Neuronal stem cell (in vitro differentiated cells): ENCODE results near the gene NKX3-2.

Experiments
- DNase-seq: peaks from one replicate; pipeline ENCODE4 v3.0.0-alpha.2; 2013; ENCODE audit warnings: low spot score
- H2AFZ ChIP-seq: one replicate; pipeline ENCODE4 v1.6.1; 2013; ENCODE audit warnings: mild to moderate bottlenecking, low read length, inconsistent platforms
- H2AK5ac ChIP-seq: 2 replicates; pipeline ENCODE4 v1.6.1; 2013; ENCODE audit warnings: low read depth, mild to moderate bottlenecking, inconsistent platforms, low read length, moderate library complexity, mixed read lengths
- H2BK120ac ChIP-seq: 2 replicates; pipeline ENCODE4 v1.6.1; 2013; ENCODE audit warnings: low read depth, mild to moderate bottlenecking, inconsistent platforms, low read length, moderate library complexity, mixed read lengths
- H2BK12ac ChIP-seq: one replicate; pipeline ENCODE4 v1.6.1; 2013; ENCODE audit warnings: low read length, inconsistent platforms
- H2BK15ac ChIP-seq: 2 replicates; pipeline ENCODE4 v1.6.1; 2013; ENCODE audit warnings: mild to moderate bottlenecking, low read length, inconsistent platforms, mixed read lengths
- H2BK5ac ChIP-seq: one replicate; pipeline ENCODE4 v1.6.1; 2013; ENCODE audit warnings: inconsistent platforms, mild to moderate bottlenecking, low read length, moderate library complexity
- H3K14ac ChIP-seq: one replicate; pipeline ENCODE4 v1.6.1; 2013; ENCODE audit warnings: low read length, inconsistent platforms
- H3K18ac ChIP-seq: 2 replicates; pipeline ENCODE4 v1.6.1; 2013; ENCODE audit warnings: low read length, inconsistent platforms
- H3K23ac ChIP-seq: 2 replicates; pipeline ENCODE4 v1.6.1; 2013; ENCODE audit warnings: low read depth, mild to moderate bottlenecking, mixed read lengths, low read length, inconsistent platforms; ENCODE audit not compliant: poor library complexity
- H3K27ac ChIP-seq: replicated peaks from 3 replicates; pipeline ENCODE4 v1.5.1; 2013; ENCODE audit warnings: low read length, inconsistent platforms
- H3K27me3 ChIP-seq, 3 experiments: 2 replicates each; pipeline ENCODE4 v1.6.1; 2013; ENCODE audit warnings: low read length in 3 of 3, mild to moderate bottlenecking in 2 of 3, inconsistent platforms in 1 of 3, low read depth in 1 of 3, mixed read lengths in 1 of 3, moderate library complexity in 1 of 3; ENCODE audit not compliant: control insufficient read depth in 3 of 3, insufficient read depth in 3 of 3
- H3K36me3 ChIP-seq, 2 donors: replicated peaks in 1 of 2; 2 replicates each; pipeline ENCODE4 v1.6.1; 2013; ENCODE audit warnings: low read length in 2 of 2; ENCODE audit not compliant: control insufficient read depth in 2 of 2, insufficient read depth in 2 of 2
- H3K4ac ChIP-seq: 2 replicates; pipeline ENCODE4 v1.6.1; 2013; ENCODE audit warnings: inconsistent platforms, mild to moderate bottlenecking, low read length, moderate library complexity
- H3K4me1 ChIP-seq, 2 donors: 1 replicate in 1 of 2; 2 replicates in 1 of 2; pipeline ENCODE4 v1.6.1; 2013; ENCODE audit warnings: low read length in 2 of 2, low read depth in 1 of 2; ENCODE audit not compliant: control insufficient read depth in 2 of 2, insufficient read depth in 1 of 2
- H3K4me2 ChIP-seq: one replicate; pipeline ENCODE4 v1.6.1; 2013; ENCODE audit warnings: mild to moderate bottlenecking, low read length, inconsistent platforms; ENCODE audit not compliant: insufficient read depth, poor library complexity, severe bottlenecking
- H3K4me3 ChIP-seq, 2 donors: 2 replicates each; pipeline ENCODE4 v1.5.1; 2013; ENCODE audit warnings: low read length in 2 of 2, mild to moderate bottlenecking in 2 of 2, inconsistent platforms in 1 of 2, moderate library complexity in 1 of 2
- H3K79me1 ChIP-seq: one replicate; pipeline ENCODE4 v1.6.1; 2013; ENCODE audit warnings: low read depth, mild to moderate bottlenecking, inconsistent platforms, low read length, moderate library complexity
- H3K9ac ChIP-seq: one replicate; pipeline ENCODE4 v1.6.1; 2013; ENCODE audit warnings: mild to moderate bottlenecking, low read depth, low read length, inconsistent platforms; ENCODE audit not compliant: poor library complexity
- H3K9me3 ChIP-seq, 2 donors: replicated peaks in 1 of 2; 2 replicates each; pipeline versions ENCODE3 to v1.6.1; 2013; ENCODE audit warnings: low read length in 2 of 2, mild to moderate bottlenecking in 2 of 2, inconsistent platforms in 1 of 2, low read depth in 1 of 2, mixed read lengths in 1 of 2, moderate library complexity in 1 of 2; ENCODE audit not compliant: control insufficient read depth in 2 of 2, insufficient read depth in 1 of 2
- H4K8ac ChIP-seq: one replicate; pipeline ENCODE4 v1.6.1; 2013; ENCODE audit warnings: low read depth, mild to moderate bottlenecking, inconsistent platforms, low read length, moderate library complexity
- H4K91ac ChIP-seq: one replicate; pipeline ENCODE4 v1.6.1; 2013; ENCODE audit warnings: low read length, low read depth, mild to moderate bottlenecking, inconsistent platforms; ENCODE audit not compliant: poor library complexity
- WGBS, 2 donors: extraction: QIAGEN DNeasy Blood & Tissue Kit; methylation state at CpG; one replicate each; pipeline ENCODE4 v1.1.7; 2013; ENCODE audit warnings: missing lambda C conversion rate in 2 of 2, mixed read lengths in 1 of 2; ENCODE audit not compliant: insufficient read length in 2 of 2, insufficient replicate concordance in 1 of 2; ENCODE audit errors: extremely low coverage in 2 of 2; 5-methylcytosine and 5-hydroxymethylcytosine counted together

NKX3-2 gene

GRCh38 chr4:13523105-13523477 is 21.2 kb downstream of the NKX3-2 start:
- Histone ChIP-seq H3K23ac (peak overlapping the region; percentile 62), H3K27me3 (peaks cover 53 to 76% (median 70%) of the 10 kb centered on the region in 3 experiments), H4K91ac (no peak overlapping the region), H3K18ac (peak overlapping the region; percentile 86), H3K9ac (peak overlapping the region; percentile 18), H3K4me1 (peaks cover 0 to 10% of the 10 kb centered on the region in 2 donors), H2BK5ac (no peak overlapping the region), H4K8ac (no peak overlapping the region), H3K36me3 (no peaks in the 10 kb centered on the region), H2BK15ac (peak overlapping the region; percentile 55), H2BK12ac (no peak overlapping the region), H3K14ac (no peak overlapping the region), H3K4me2 (no peak overlapping the region), H3K4me3 (no peak overlapping the region), H3K9me3 (peaks cover 22 to 30% of the 10 kb centered on the region in 2 donors), H2BK120ac (no peak overlapping the region), H3K27ac (no peak overlapping the region), H3K79me1 (no peaks in the 10 kb centered on the region), H3K4ac (no peak overlapping the region), H2AFZ (peak overlapping the region; percentile 78), H2AK5ac (peak overlapping the region; percentile 74)
- no CpG with 5 or more reads among the region's 17 CpGs for WGBS, 2 donors
- no peak for DNase-seq

- H3K9me3 ChIP-seq: peaks cover 22 to 30% of the 10 kb centered on the region in 2 donors
- peak overlapping the region; percentile 78 for H2AFZ ChIP-seq
- peak overlapping the region; percentile 55 for H2BK15ac ChIP-seq
- no peak overlapping the region for H4K91ac ChIP-seq
- peak overlapping the region; percentile 74 for H2AK5ac ChIP-seq
- peak overlapping the region; percentile 62 for H3K23ac ChIP-seq
- no peak overlapping the region for H3K4ac ChIP-seq
- DNase-seq: no peak
- peak overlapping the region; percentile 51 for H3K14ac ChIP-seq
- no CpG with 5 or more reads among the region's 49 CpGs for WGBS, 2 donors
- peak overlapping the region; percentile 18 for H3K9ac ChIP-seq
- peak overlapping the region in 1 of 2 donors; percentile 33 for H3K4me3 ChIP-seq
- H3K79me1 ChIP-seq: no peaks in the 10 kb centered on the region
- peak overlapping the region; percentile 36 for H2BK12ac ChIP-seq
- peak overlapping the region; percentile 86 for H3K18ac ChIP-seq
- no peak overlapping the region for H2BK5ac ChIP-seq
- H3K4me2 ChIP-seq: peak overlapping the region; percentile 53
- peaks cover 0 to 10% of the 10 kb centered on the region in 2 donors for H3K4me1 ChIP-seq
- no peak overlapping the region for H2BK120ac ChIP-seq
- H3K36me3 ChIP-seq: no peaks in the 10 kb centered on the region
- peak overlapping the region; percentile 78 for H4K8ac ChIP-seq
- peaks cover 50 to 71% (median 64%) of the 10 kb centered on the region in 3 experiments for H3K27me3 ChIP-seq
- no peak overlapping the region for H3K27ac ChIP-seq
Observed at GRCh38 chr4:13522282-13523104, 21.8 kb downstream of the NKX3-2 start.

GRCh38 chr4:13521047-13521446 is 23.3 kb downstream of the NKX3-2 start:
- no peak overlapping the region for H3K27ac ChIP-seq
- H3K14ac ChIP-seq: no peak overlapping the region
- H2BK120ac ChIP-seq: no peak overlapping the region
- peaks cover 0 to 10% of the 10 kb centered on the region in 2 donors for H3K4me1 ChIP-seq
- no peak for DNase-seq
- no peak overlapping the region for H3K9ac ChIP-seq
- H3K4ac ChIP-seq: no peak overlapping the region
- WGBS, 2 donors: no CpG with 5 or more reads among the region's 2 CpGs
- no peaks in the 10 kb centered on the region for H3K79me1 ChIP-seq
- H3K27me3 ChIP-seq: peaks cover 38 to 61% (median 49%) of the 10 kb centered on the region in 3 experiments
- H3K36me3 ChIP-seq: no peaks in the 10 kb centered on the region
- H3K4me2 ChIP-seq: no peak overlapping the region
- H3K4me3 ChIP-seq: no peak overlapping the region
- H3K23ac ChIP-seq: no peak overlapping the region
- no peak overlapping the region for H2AFZ ChIP-seq
- H3K9me3 ChIP-seq: peaks cover 22 to 25% of the 10 kb centered on the region in 2 donors
- no peak overlapping the region for H2AK5ac ChIP-seq
- no peak overlapping the region for H2BK12ac ChIP-seq
- H3K18ac ChIP-seq: no peak overlapping the region
- H4K8ac ChIP-seq: no peak overlapping the region
- no peak overlapping the region for H2BK15ac ChIP-seq
- no peak overlapping the region for H2BK5ac ChIP-seq
- H4K91ac ChIP-seq: no peak overlapping the region

- no peak for DNase-seq
- Histone ChIP-seq H3K79me1 (no peaks in the 10 kb centered on the region), H3K4me2 (no peak overlapping the region), H4K91ac (no peak overlapping the region), H3K18ac (no peak overlapping the region), H2BK120ac (no peak overlapping the region), H4K8ac (no peak overlapping the region), H3K4me3 (no peak overlapping the region), H2AK5ac (no peak overlapping the region), H3K14ac (no peak overlapping the region), H2BK12ac (no peak overlapping the region), H3K4ac (no peak overlapping the region), H2BK5ac (no peak overlapping the region), H3K27me3 (peaks cover 0 to 17% (median 5%) of the 10 kb centered on the region in 3 experiments), H3K9me3 (no peaks in the 10 kb centered on the region), H3K23ac (no peak overlapping the region), H3K4me1 (no peaks in the 10 kb centered on the region), H3K9ac (no peak overlapping the region), H3K27ac (no peak overlapping the region), H2BK15ac (no peak overlapping the region), H3K36me3 (no peaks in the 10 kb centered on the region), H2AFZ (no peak overlapping the region)
- WGBS, 2 donors: no CpG with 5 or more reads among the region's 3 CpGs
Observed at GRCh38 chr4:13516315-13516860, 27.9 kb downstream of the NKX3-2 start.
